HS-5 (cell line): Measurements from ENCODE around the gene PRKN.
"Not testable (repeated sequence)": the region's sequence is repeated elsewhere in the genome, so short reads cannot be mapped to it uniquely, and the experiment has no call there.

Experiments used
- DNase-seq: peaks from one replicate; pipeline ENCODE4 v3.0.0-alpha.2; 2012; ENCODE audit warnings: low read depth

The PRKN gene

GRCh38 chr6:161542346-161542980 lies 1185.1 kb downstream of the PRKN start:
- DNase-seq, result no peak

GRCh38 chr6:161540532-161540931 lies 1187.0 kb downstream of the PRKN start:
- DNase-seq, result no peak

- DNase-seq, result no peak
Measured at GRCh38 chr6:161536224-161536630, 1191.3 kb downstream of the PRKN start.

- DNase-seq, result no peak
Measured at GRCh38 chr6:161534264-161534873, 1193.2 kb downstream of the PRKN start.

- no peak for DNase-seq
Measured at GRCh38 chr6:161533266-161533665, 1194.3 kb downstream of the PRKN start.

GRCh38 chr6:161532536-161532935 lies 1195.0 kb downstream of the PRKN start:
- DNase-seq, result no peak

- no peak for DNase-seq
Measured at GRCh38 chr6:161526794-161527193, 1200.8 kb downstream of the PRKN start.

- no peak for DNase-seq
Measured at GRCh38 chr6:161523362-161523761, 1204.2 kb downstream of the PRKN start.

GRCh38 chr6:161522276-161522675 lies 1205.3 kb downstream of the PRKN start:
- DNase-seq, result no peak

GRCh38 chr6:161511447-161512095 lies 1216.0 kb downstream of the PRKN start:
- DNase-seq, result no peak

GRCh38 chr6:161508341-161508740 lies 1219.2 kb downstream of the PRKN start:
- no peak for DNase-seq

- no peak for DNase-seq
Measured at GRCh38 chr6:161507375-161507774, 1220.2 kb downstream of the PRKN start.

- DNase-seq, result no peak
Measured at GRCh38 chr6:161503570-161503969, 1224.0 kb downstream of the PRKN start.

GRCh38 chr6:161498881-161499280 lies 1228.7 kb downstream of the PRKN start:
- no peak for DNase-seq

GRCh38 chr6:161498359-161498758 lies 1229.2 kb downstream of the PRKN start:
- no peak for DNase-seq

GRCh38 chr6:161496941-161497340 lies 1230.6 kb downstream of the PRKN start:
- no peak for DNase-seq

- DNase-seq, result not testable (repeated sequence)
Measured at GRCh38 chr6:161496271-161496670, 1231.3 kb downstream of the PRKN start.

GRCh38 chr6:161494566-161494965 lies 1233.0 kb downstream of the PRKN start:
- DNase-seq, result no peak

- no peak for DNase-seq
Measured at GRCh38 chr6:161493576-161494118, 1233.9 kb downstream of the PRKN start.

- no peak for DNase-seq
Measured at GRCh38 chr6:161489626-161490306, 1237.8 kb downstream of the PRKN start.

- DNase-seq, result no peak
Measured at GRCh38 chr6:161487694-161488093, 1239.9 kb downstream of the PRKN start.

- no peak for DNase-seq
Measured at GRCh38 chr6:161487217-161487531, 1240.4 kb downstream of the PRKN start.
